Ecto neural progenitor cell (in vitro differentiated cells): ENCODE data around the gene BCAS4.

ENCODE experiments used
- DNase-seq: peaks from one replicate; pipeline ENCODE4 v3.0.0-alpha.2; 2018; ENCODE audit warnings: low spot score

Gene BCAS4

GRCh38 chr20:50821994-50822393, 27.1 kb downstream of the BCAS4 start:
- DNase-seq: no peak

- no peak for DNase-seq
Measured at GRCh38 chr20:50823319-50823718, 28.5 kb downstream of the BCAS4 start.

GRCh38 chr20:50824137-50824536, 29.3 kb downstream of the BCAS4 start:
- DNase-seq: no peak

GRCh38 chr20:50826121-50826520, 31.3 kb downstream of the BCAS4 start:
- no peak for DNase-seq

GRCh38 chr20:50828363-50829136, 33.7 kb downstream of the BCAS4 start:
- DNase-seq: no peak

GRCh38 chr20:50831622-50832021, 36.8 kb downstream of the BCAS4 start:
- no peak for DNase-seq

GRCh38 chr20:50834599-50835005, 39.7 kb downstream of the BCAS4 start:
- DNase-seq: no peak

- DNase-seq: no peak
Measured at GRCh38 chr20:50837532-50838321, 42.9 kb downstream of the BCAS4 start.

- no peak for DNase-seq
Measured at GRCh38 chr20:50838322-50838625, 43.4 kb downstream of the BCAS4 start.

- DNase-seq: no peak
Measured at GRCh38 chr20:50838707-50839385, 44.0 kb downstream of the BCAS4 start.

- DNase-seq: no peak
Measured at GRCh38 chr20:50842821-50843220, 48.0 kb downstream of the BCAS4 start.

GRCh38 chr20:50843331-50844276, 48.7 kb downstream of the BCAS4 start:
- DNase-seq: no peak

GRCh38 chr20:50844430-50845100, 49.7 kb downstream of the BCAS4 start:
- no peak for DNase-seq

GRCh38 chr20:50845566-50846215, 50.8 kb downstream of the BCAS4 start:
- no peak for DNase-seq

- no peak for DNase-seq
Measured at GRCh38 chr20:50848341-50848808, 53.5 kb downstream of the BCAS4 start.

- no peak for DNase-seq
Measured at GRCh38 chr20:50848846-50849673, 54.2 kb downstream of the BCAS4 start.

GRCh38 chr20:50850721-50851286, 55.9 kb downstream of the BCAS4 start:
- DNase-seq: no peak

- DNase-seq: no peak
Measured at GRCh38 chr20:50852085-50852484, 57.2 kb downstream of the BCAS4 start.

GRCh38 chr20:50854506-50855249, 59.8 kb downstream of the BCAS4 start:
- no peak for DNase-seq
